PC-9 (cell line): ENCODE results near the gene PTPRD. TPM values are rescaled to one million over a fixed set of nuclear protein-coding genes. Genes with fewer than 3 reads are reported as not detected.

ENCODE experiments used
- BruUV-seq: library from RNA; stranded (reverse); fragments of 400-500 nt; replicated peaks from 2 replicates; lab custom pipeline; 2021; lab: Mats Ljungman, UMichigan
- CTCF ChIA-PET: fragments of 300-600 bp; sonication (Branson Sonifier 250); formaldehyde crosslinking; loops from one replicate; lab custom pipeline; 2022; ENCODE audit warnings: antibody characterized with exemption; lab: Charles Lee
- POLR2A ChIA-PET: fragments of 300-600 bp; sonication (Branson Sonifier 250); formaldehyde crosslinking; loops from one replicate; lab custom pipeline; 2022; ENCODE audit warnings: antibody characterized with exemption; ENCODE audit not compliant: unreplicated experiment; lab: Charles Lee
- DNase-seq, 2 experiments: peaks; one replicate each; pipeline versions ENCODE4 v3.0.0 to v3.0.0-alpha.2; 2015 to 2022; ENCODE audit warnings: mixed read lengths in 1 of 2
- H2AFZ ChIP-seq: fragments of 200-600 bp; sonication (generic); 2 replicates; pipeline ENCODE4 v1.8.1; 2017; ENCODE audit warnings: antibody characterized with exemption
- H3F3A ChIP-seq: fragments of 200-600 bp; sonication (generic); 2 replicates; pipeline ENCODE4 v1.8.1; 2017; ENCODE audit warnings: antibody characterized with exemption, mild to moderate bottlenecking, low read depth; ENCODE audit not compliant: insufficient read depth
- H3K27ac ChIP-seq: fragments of 200-600 bp; sonication (generic); 2 replicates; pipeline ENCODE4 v1.6.1; 2016; ENCODE audit warnings: mixed run types
- H3K27me3 ChIP-seq: fragments of 200-600 bp; sonication (generic); 2 replicates; pipeline ENCODE4 v1.6.1; 2016; ENCODE audit warnings: low read depth, mixed run types; ENCODE audit not compliant: insufficient read depth
- H3K36me3 ChIP-seq: fragments of 200-600 bp; sonication (generic); 2 replicates; pipeline ENCODE4 v1.6.1; 2016; ENCODE audit warnings: low read depth, mixed run types
- H3K4me1 ChIP-seq: fragments of 200-600 bp; sonication (generic); replicated peaks from 2 replicates; pipeline ENCODE4 v1.6.1; 2016; ENCODE audit warnings: mixed run types; ENCODE audit not compliant: insufficient read depth
- H3K4me2 ChIP-seq: fragments of 200-600 bp; sonication (generic); 2 replicates; pipeline ENCODE4 v1.6.1; 2017; ENCODE audit warnings: mixed run types
- H3K4me3 ChIP-seq: fragments of 200-600 bp; sonication (generic); 2 replicates; pipeline ENCODE4 v1.6.1; 2016; ENCODE audit warnings: mixed run types
- H3K79me2 ChIP-seq: fragments of 200-600 bp; sonication (generic); 2 replicates; pipeline ENCODE4 v1.6.1; 2017; ENCODE audit warnings: low read depth, mixed run types
- H3K9me2 ChIP-seq: fragments of 200-600 bp; sonication (generic); 2 replicates; pipeline ENCODE4 v1.8.1; 2017; ENCODE audit warnings: mild to moderate bottlenecking; ENCODE audit not compliant: insufficient read depth
- H3K9me3 ChIP-seq: fragments of 200-600 bp; sonication (generic); 2 replicates; pipeline ENCODE4 v1.8.1; 2016; ENCODE audit warnings: low read depth; ENCODE audit not compliant: insufficient read depth
- H4K20me1 ChIP-seq: fragments of 200-600 bp; sonication (generic); 2 replicates; pipeline ENCODE4 v1.8.1; 2017; ENCODE audit not compliant: insufficient read depth
- CTCF ChIP-seq: fragments of 200-600 bp; sonication (generic); conservative IDR thresholded peaks from 2 replicates; pipeline ENCODE4 v1.6.1; 2017; ENCODE audit warnings: mixed run types, antibody characterized with exemption, mild to moderate bottlenecking, moderate library complexity
- EZH2 ChIP-seq: fragments of 200-600 bp; sonication (generic); IDR thresholded peaks from 2 replicates; pipeline ENCODE4 v1.8.0; 2017; ENCODE audit warnings: antibody characterized with exemption, low read depth
- intact Hi-C: fragments of 100-400 bp; cut with micrococcal nuclease; formaldehyde crosslinking; loops from one replicate; pipeline ENCODE4 v1.10.0; 2022; ENCODE audit not compliant: unreplicated experiment
- total RNA-seq: library from RNA; stranded (reverse); gene quantifications from 2 replicates; pipeline ENCODE4 v1.2.3, GENCODE V29; 2021

The PTPRD gene
- total RNA-seq, 1 experiment from 2014 or later, result not detected

DNA sequence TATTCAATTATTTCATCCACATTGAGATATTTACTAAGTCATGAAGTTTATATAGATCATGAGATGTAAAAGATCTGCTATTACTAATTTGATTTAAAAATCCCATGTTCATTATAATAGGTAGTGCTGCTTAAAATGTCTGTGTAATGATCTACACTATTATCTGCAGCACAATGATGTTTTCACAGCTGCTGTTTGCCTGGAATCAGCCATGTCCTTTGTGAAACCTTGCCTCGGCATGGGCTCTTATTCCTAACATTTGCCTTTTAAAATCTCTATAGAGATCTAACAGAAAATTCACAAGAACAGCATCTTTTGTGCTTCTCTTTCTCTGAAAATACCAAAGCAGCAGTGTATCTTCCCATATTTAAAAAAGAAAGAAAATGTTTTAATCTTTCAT is 444.6 kb downstream of the PTPRD start:
- intact Hi-C loops, result no loop called here
- ChIA-PET POLR2A (no interaction called here), CTCF (no interaction called here)
- no peaks in the 10 kb centered on the region for H4K20me1 ChIP-seq
- no peaks in the 10 kb centered on the region for H3K36me3 ChIP-seq
- no peaks in the 10 kb centered on the region for H3F3A ChIP-seq
- no peak overlapping the region for H2AFZ ChIP-seq
- DNase-seq, result no peak
- no peak overlapping the region for H3K27ac ChIP-seq
- H3K9me3 ChIP-seq, result no peaks in the 10 kb centered on the region
- H3K9me2 ChIP-seq, result no peaks in the 10 kb centered on the region
- TF ChIP-seq CTCF (no peak), EZH2 (no peak)
- no peak overlapping the region for H3K4me2 ChIP-seq
- no peaks in the 10 kb centered on the region for H3K27me3 ChIP-seq
- BruUV-seq, result no TSS peak
- no peaks in the 10 kb centered on the region for H3K4me1 ChIP-seq
- H3K4me3 ChIP-seq, result no peak overlapping the region
- no peaks in the 10 kb centered on the region for H3K79me2 ChIP-seq

GRCh38 chr9:10148796-10149195 is 464.0 kb downstream of the PTPRD start:
- Histone ChIP-seq H3K4me2 (no peak overlapping the region), H2AFZ (no peak overlapping the region), H3K36me3 (no peaks in the 10 kb centered on the region), H4K20me1 (no peaks in the 10 kb centered on the region), H3K27ac (no peak overlapping the region), H3F3A (no peaks in the 10 kb centered on the region), H3K4me1 (no peaks in the 10 kb centered on the region), H3K79me2 (no peaks in the 10 kb centered on the region), H3K9me2 (no peaks in the 10 kb centered on the region), H3K27me3 (no peaks in the 10 kb centered on the region), H3K4me3 (no peak overlapping the region), H3K9me3 (no peaks in the 10 kb centered on the region)
- ChIA-PET POLR2A (no interaction called here), CTCF (no interaction called here)
- DNase-seq, result no peak
- TF ChIP-seq EZH2, result no peak
- TF ChIP-seq CTCF, result no peak
- intact Hi-C loops, result no loop called here
- no TSS peak for BruUV-seq

DNA sequence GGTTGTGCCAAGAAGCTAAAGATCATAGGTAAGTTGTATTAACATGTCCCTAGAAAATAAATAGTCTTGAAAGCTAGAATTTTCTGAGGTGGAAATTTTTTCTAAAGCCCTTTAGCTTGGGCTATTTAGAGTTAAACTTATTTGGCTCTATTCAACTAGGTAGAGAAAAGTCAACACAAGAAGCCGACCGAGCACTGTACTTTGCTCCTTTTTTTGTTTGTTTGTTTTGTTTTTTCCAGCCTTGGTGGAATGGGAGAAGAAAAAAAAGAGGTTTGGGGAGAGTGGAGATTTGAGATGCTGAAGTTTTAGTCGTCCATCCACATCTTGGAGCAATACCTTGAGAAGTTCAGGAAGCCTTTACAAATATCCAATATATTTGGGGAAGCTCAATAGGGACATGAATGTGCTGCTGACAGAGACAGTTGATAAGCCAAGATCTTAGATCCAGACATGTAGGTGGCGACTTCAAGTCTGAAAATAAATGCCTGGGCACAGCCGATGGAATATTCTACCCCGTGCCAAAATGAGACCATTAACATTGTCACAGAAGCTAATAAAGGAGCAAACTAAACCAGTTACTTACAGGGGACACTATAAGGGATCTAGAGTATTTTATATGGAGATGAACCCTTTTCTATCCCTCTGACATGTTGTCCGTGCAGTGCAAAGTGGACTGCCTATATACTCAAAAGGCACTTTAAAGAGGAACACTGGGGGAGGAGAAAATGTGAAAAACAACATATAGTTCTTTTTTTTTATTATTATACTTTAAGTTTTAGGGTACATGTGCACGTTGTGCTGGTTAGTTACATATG is 466.1 kb downstream of the PTPRD start:
- no peak for DNase-seq

More for the DNA sequence above, 466.1 kb downstream of the PTPRD start:
- Histone ChIP-seq H3K4me1 (no peaks in the 10 kb centered on the region), H3K9me2 (no peaks in the 10 kb centered on the region), H3K4me3 (no peak overlapping the region), H2AFZ (no peak overlapping the region), H3K4me2 (no peak overlapping the region), H3K27me3 (no peaks in the 10 kb centered on the region), H3F3A (no peaks in the 10 kb centered on the region), H3K79me2 (no peaks in the 10 kb centered on the region), H3K36me3 (no peaks in the 10 kb centered on the region), H4K20me1 (no peaks in the 10 kb centered on the region), H3K27ac (no peak overlapping the region), H3K9me3 (no peaks in the 10 kb centered on the region)
- POLR2A ChIA-PET, result no interaction called here
- intact Hi-C loops, result no loop called here
- no peak for TF ChIP-seq CTCF
- no peak for TF ChIP-seq EZH2
- CTCF ChIA-PET, result no interaction called here
- no TSS peak for BruUV-seq
